K562 (cell line): ENCODE measurements around the gene TMSB10. TPM values are rescaled to one million over a fixed set of nuclear protein-coding genes. Genes with fewer than 3 reads are reported as not detected.

Source experiments
- ATAC-seq: fragments of 200-7000 bp; cut with Tn5 transposase; 3 replicates; pipeline ENCODE4 v1.9.1; 2020; ENCODE audit warnings: moderate library complexity
- BruUV-seq: library from RNA; stranded (reverse); fragments of 400-500 nt; replicated peaks from 2 replicates; lab custom pipeline; 2021; lab: Mats Ljungman, UMichigan
- CTCF ChIA-PET: fragments of 300-600 bp; formaldehyde crosslinking; extraction: SDS; loops from one replicate; lab custom pipeline; 2021; ENCODE audit warnings: low intra/inter-chr PET ratio; lab: Yijun Ruan, JAX
- POLR2A ChIA-PET: fragments of 300-600, 350-650 bp; sonication (Branson Sonifier 250); formaldehyde crosslinking; extraction: SDS; loops from one replicate; lab custom pipeline; 2021; ENCODE audit warnings: antibody characterized with exemption, inconsistent platforms; lab: Yijun Ruan, JAX
- DNase-seq, 4 experiments: peaks; one replicate each; pipeline versions ENCODE4 v3.0.0 to v3.0.0-alpha.2; 2011 to 2018; ENCODE audit warnings: low spot score in 3 of 4, mixed read lengths in 3 of 4; ENCODE audit errors: extremely low read depth in 1 of 4
- FAIRE-seq: peaks from 2 replicates; lab custom pipeline; 2011; peaks lifted over from hg19 to GRCh38; lab: Jason Lieb, UNC
- H2AFZ ChIP-seq: 2 replicates; pipeline ENCODE4 v1.6.0; 2011; ENCODE audit warnings: low read depth, low read length, control low read depth, inconsistent platforms
- H3K27ac ChIP-seq: fragments of 200-600 bp; 3 replicates; pipeline ENCODE4 v1.8.0; 2011; ENCODE audit warnings: low read depth, mild to moderate bottlenecking, control low read depth, inconsistent platforms, low read length, moderate library complexity, mixed read lengths; ENCODE audit errors: extremely low read depth
- H3K27me3 ChIP-seq, 2 experiments: fragments of 300-600 bp in 1 of 2; 2 replicates in 1 of 2; 3 replicates in 1 of 2; pipeline versions ENCODE4 v1.6.0 to v1.8.0; 2011; ENCODE audit warnings: inconsistent platforms in 2 of 2, low read length in 2 of 2, mild to moderate bottlenecking in 1 of 2, mixed read lengths in 1 of 2, moderate library complexity in 1 of 2; ENCODE audit not compliant: control insufficient read depth in 2 of 2, insufficient read depth in 2 of 2
- H3K36me3 ChIP-seq: fragments of 300-600 bp; 3 replicates; pipeline ENCODE4 v1.8.0; 2011; ENCODE audit warnings: mild to moderate bottlenecking, low read length, inconsistent platforms; ENCODE audit not compliant: control insufficient read depth, insufficient read depth
- H3K4me1 ChIP-seq, 2 experiments: fragments of 200-600 bp in 1 of 2; replicated peaks in 1 of 2; 2 replicates in 1 of 2; 3 replicates in 1 of 2; pipeline versions ENCODE4 v1.5.1 to v1.8.0; 2011; ENCODE audit warnings: inconsistent platforms in 2 of 2, low read length in 2 of 2, mild to moderate bottlenecking in 1 of 2, mixed read lengths in 1 of 2, moderate library complexity in 1 of 2; ENCODE audit not compliant: control insufficient read depth in 2 of 2, insufficient read depth in 2 of 2
- H3K4me2 ChIP-seq: 2 replicates; pipeline ENCODE4 v1.6.1; 2011; ENCODE audit warnings: low read length, control low read depth, inconsistent platforms, mixed read lengths; ENCODE audit not compliant: insufficient read depth
- H3K4me3 ChIP-seq: fragments of 200-600 bp; sonication (generic), shearing (Covaris generic); 2 replicates; pipeline ENCODE4 v1.5.1; 2016; ENCODE audit warnings: control low read depth, inconsistent platforms
- H3K79me2 ChIP-seq: fragments of 200-600 bp; 3 replicates; pipeline ENCODE4 v1.8.0; 2011; ENCODE audit warnings: low read length, inconsistent platforms; ENCODE audit not compliant: control insufficient read depth, insufficient read depth
- H3K9ac ChIP-seq, 2 experiments: 2 replicates each; pipeline versions ENCODE4 v1.6.0 to v1.6.1; 2011; ENCODE audit warnings: low read depth in 2 of 2, low read length in 2 of 2, control low read depth in 1 of 2, inconsistent platforms in 1 of 2, mild to moderate bottlenecking in 1 of 2, mixed read lengths in 1 of 2; ENCODE audit not compliant: insufficient read depth in 1 of 2
- H3K9me1 ChIP-seq: one replicate; pipeline ENCODE4 v1.6.0; 2011; ENCODE audit warnings: inconsistent platforms, mild to moderate bottlenecking, low read length, moderate library complexity; ENCODE audit not compliant: control insufficient read depth, insufficient read depth
- H3K9me3 ChIP-seq: replicated peaks from 2 replicates; pipeline ENCODE4 v1.5.1; 2011; ENCODE audit warnings: low read depth, low read length, inconsistent platforms; ENCODE audit not compliant: control insufficient read depth, insufficient read depth
- H4K20me1 ChIP-seq: replicated peaks from 2 replicates; pipeline ENCODE4 v1.6.1; 2011; ENCODE audit warnings: low read length, inconsistent platforms, mixed read lengths; ENCODE audit not compliant: control insufficient read depth, insufficient read depth
- HBP1 ChIP-seq: fragments of 450-650 bp; formaldehyde crosslinking; IDR thresholded peaks from 2 replicates; pipeline ENCODE4 v1.4.0; 2022; ENCODE audit warnings: missing genetic modification characterization
- HOMEZ ChIP-seq: fragments of 250-450 bp; sonication (Bioruptor Pico); IDR thresholded peaks from 2 replicates; pipeline ENCODE4 v1.4.0; 2020; ENCODE audit warnings: mild to moderate bottlenecking, moderate library complexity
- HSF4 ChIP-seq: fragments of 250-450 bp; sonication (Bioruptor Pico); IDR thresholded peaks from 2 replicates; pipeline ENCODE4 v2.1.2; 2022; ENCODE audit warnings: mild to moderate bottlenecking, moderate library complexity, borderline replicate concordance
- MLX ChIP-seq, 2 experiments: fragments of 450-650 bp in 1 of 2; sonication (generic) in 1 of 2; formaldehyde crosslinking; conservative IDR thresholded peaks; 2 replicates each; pipeline versions ENCODE4 v1.4.0 to v1.8.1; 2020 to 2022; ENCODE audit warnings: mild to moderate bottlenecking in 1 of 2, missing genetic modification reagents in 1 of 2
- MTA3 ChIP-seq: fragments of 450-650 bp; formaldehyde crosslinking; IDR thresholded peaks from 2 replicates; pipeline ENCODE4 v1.6.1; 2017; ENCODE audit warnings: mild to moderate bottlenecking, borderline replicate concordance
- POU5F1 ChIP-seq: fragments of 150-350 bp; IDR thresholded peaks from 2 replicates; pipeline ENCODE4 v1.6.1; 2014; ENCODE audit warnings: borderline replicate concordance, low read length, low read depth, mild to moderate bottlenecking; ENCODE audit not compliant: partially characterized antibody
- TFAM ChIP-seq: fragments of 250-450 bp; sonication (Bioruptor Pico); conservative IDR thresholded peaks from 2 replicates; pipeline ENCODE4 v1.5.0; 2021; ENCODE audit warnings: mild to moderate bottlenecking, moderate library complexity
- ZNF311 ChIP-seq: fragments of 250-450 bp; sonication (Bioruptor Pico); IDR thresholded peaks from 2 replicates; pipeline ENCODE4 v1.4.0; 2020; ENCODE audit warnings: mild to moderate bottlenecking, moderate library complexity
- ZNF740 ChIP-seq, 3 experiments: fragments of 200-800 bp in 1 of 3; sonication (Bioruptor generic) in 1 of 3; sonication (generic) in 1 of 3; formaldehyde crosslinking in 1 of 3; IDR thresholded peaks; 2 replicates each; pipeline versions ENCODE4 v1.6.1 to v1.8.0; 2016 to 2022; ENCODE audit warnings: mild to moderate bottlenecking in 2 of 3, missing compliant biosample characterization in 2 of 3, missing genetic modification characterization in 2 of 3, missing genetic modification reagents in 1 of 3
- ZNF785 ChIP-seq: fragments of 250-450 bp; sonication (Bioruptor Pico); IDR thresholded peaks from 2 replicates; pipeline ENCODE4 v1.4.0; 2020; ENCODE audit warnings: mild to moderate bottlenecking
- whole genome bisulfite sequencing: fragments of 100-300 bp; shearing (Covaris generic); methylation state at CpG from one replicate; pipeline ENCODE4 v1.1.6; 2016; ENCODE audit warnings: low coverage, mixed read lengths; ENCODE audit not compliant: insufficient coverage; ENCODE audit errors: missing lambda C conversion rate; 5-methylcytosine and 5-hydroxymethylcytosine counted together
- in situ Hi-C: fragments of 300-500 bp; cut with MboI; formaldehyde crosslinking; loops from 4 replicates; pipeline ENCODE4 v1.15.0; 2018; ENCODE audit warnings: inconsistent platforms, mixed read lengths
- intact Hi-C: fragments of 100-400 bp; cut with micrococcal nuclease; formaldehyde crosslinking; loops from 2 replicates; pipeline ENCODE4 v1.14.2; 2022
- polyA plus RNA-seq, 8 experiments: library from polyadenylated mRNA; depleted of rRNA in 4 of 8; stranded (reverse) in 5 of 8; unstranded in 3 of 8; fragments of >200 nt; fragmentation: Nextera tagmentation in 2 of 8; fragmentation: Illumina TruSeq in 1 of 8; extraction: Ambion mirVana in 2 of 8; extraction: Trizol in 1 of 8; gene quantifications; 2 replicates each; pipeline versions ENCODE4 v1.2.1 to v1.2.3, GENCODE V29; 2011 to 2014; ENCODE audit warnings: inconsistent platforms in 1 of 8, missing spikeins in 1 of 8
- total RNA-seq, 7 experiments: library from RNA; depleted of rRNA in 6 of 7; stranded (reverse); fragments of >200 nt in 6 of 7; fragmentation: Illumina TruSeq in 2 of 7; extraction: Trizol in 2 of 7; gene quantifications; 2 replicates each; pipeline versions ENCODE4 v1.2.1 to v1.2.3, GENCODE V29; 2011 to 2021; ENCODE audit warnings: low replicate concordance in 1 of 7

TMSB10 gene
- total and polyA plus RNA-seq, 9 of the 15 experiments (the other 6 are each of a cell fraction or from before 2014, with no cell fraction given) = 382 to 2,226 (median 959) TPM

GRCh38 chr2:84900971-84901370 is 4.5 kb upstream of the TMSB10 start:
- WGBS = 15% methylated on average over 1 of the region's 1 CpG
- H3K4me3 ChIP-seq = no peak overlapping the region
- intact Hi-C loops = no loop called here
- FAIRE-seq (no peak), ATAC-seq (no peak), DNase-seq (no peak)
- H2AFZ ChIP-seq = no peak overlapping the region
- H3K27ac ChIP-seq = no peak overlapping the region
- no peaks in the 10 kb centered on the region for H3K36me3 ChIP-seq
- ChIA-PET POLR2A (no interaction called here), CTCF (no interaction called here)
- in situ Hi-C loops = no loop called here
- H3K79me2 ChIP-seq = peaks cover 6% of the 10 kb centered on the region
- H3K4me2 ChIP-seq = no peak overlapping the region
- TF ChIP-seq HBP1 (CRISPR knock-in tag) (no peak), ZNF311 (CRISPR knock-in tag) (no peak), ZNF785 (CRISPR knock-in tag) (no peak)
- no peak overlapping the region for H3K9ac ChIP-seq
- H4K20me1 ChIP-seq = no peaks in the 10 kb centered on the region
- H3K27me3 ChIP-seq = no peaks in the 10 kb centered on the region
- no peaks in the 10 kb centered on the region for H3K9me3 ChIP-seq
- no TSS peak for BruUV-seq
- H3K9me1 ChIP-seq = no peaks in the 10 kb centered on the region
- peaks cover 11 to 14% of the 10 kb centered on the region in 2 experiments; a peak in 3 of 5 replicates for H3K4me1 ChIP-seq

GRCh38 chr2:84901593-84902120 is 3.8 kb upstream of the TMSB10 start:
- DNase-seq = no peak
- Histone ChIP-seq H3K4me2 (no peak overlapping the region), H3K4me1 (peaks cover 11 to 21% of the 10 kb centered on the region in 2 experiments), H3K79me2 (peaks cover 12% of the 10 kb centered on the region), H3K27ac (no peak overlapping the region), H3K9me1 (no peaks in the 10 kb centered on the region), H3K27me3 (no peaks in the 10 kb centered on the region), H4K20me1 (no peaks in the 10 kb centered on the region), H3K9me3 (no peaks in the 10 kb centered on the region), H3K36me3 (peaks cover 5% of the 10 kb centered on the region; the same call in 1 of the 3 replicates), H3K9ac (no peak overlapping the region), H3K4me3 (no peak overlapping the region), H2AFZ (no peak overlapping the region)
- in situ Hi-C loops = no loop called here
- ChIA-PET POLR2A (no interaction called here), CTCF (no interaction called here)
- WGBS = 51% methylated on average over 2 of the region's 2 CpGs
- intact Hi-C loops = no loop called here
- BruUV-seq = no TSS peak
- no peak for FAIRE-seq
- no peak for ATAC-seq
- TF ChIP-seq POU5F1 (no peak), MTA3 (no peak), ZNF740 (CRISPR knock-in tag; IDR thresholded peaks at IDR 0.05) (no peak), ZNF740 (tag; IDR thresholded peaks at IDR 0.05) (no peak), HOMEZ (CRISPR knock-in tag) (no peak), HSF4 (CRISPR knock-in tag) (no peak), TFAM (CRISPR knock-in tag) (no peak), MLX (CRISPR knock-in tag; conservative IDR thresholded peaks at IDR 0.05) (no peak)
